ENCODE data around the gene NANOGP8.

- no peak for TF ChIP-seq POLR2A (IDR thresholded peaks at IDR 0.05)
- no peak for TF ChIP-seq CTCF (IDR thresholded peaks at IDR 0.05)
Observed at GRCh38 chr15:35067496-35068347, 17.4 kb downstream of the NANOGP8 start.
